ENCODE data around the gene LY86. TPM values are rescaled to one million over a fixed set of nuclear protein-coding genes. Genes with fewer than 3 reads are reported as not detected.

The LY86 gene
- total RNA-seq, 1 experiment from 2014 or later = not detected

DNA sequence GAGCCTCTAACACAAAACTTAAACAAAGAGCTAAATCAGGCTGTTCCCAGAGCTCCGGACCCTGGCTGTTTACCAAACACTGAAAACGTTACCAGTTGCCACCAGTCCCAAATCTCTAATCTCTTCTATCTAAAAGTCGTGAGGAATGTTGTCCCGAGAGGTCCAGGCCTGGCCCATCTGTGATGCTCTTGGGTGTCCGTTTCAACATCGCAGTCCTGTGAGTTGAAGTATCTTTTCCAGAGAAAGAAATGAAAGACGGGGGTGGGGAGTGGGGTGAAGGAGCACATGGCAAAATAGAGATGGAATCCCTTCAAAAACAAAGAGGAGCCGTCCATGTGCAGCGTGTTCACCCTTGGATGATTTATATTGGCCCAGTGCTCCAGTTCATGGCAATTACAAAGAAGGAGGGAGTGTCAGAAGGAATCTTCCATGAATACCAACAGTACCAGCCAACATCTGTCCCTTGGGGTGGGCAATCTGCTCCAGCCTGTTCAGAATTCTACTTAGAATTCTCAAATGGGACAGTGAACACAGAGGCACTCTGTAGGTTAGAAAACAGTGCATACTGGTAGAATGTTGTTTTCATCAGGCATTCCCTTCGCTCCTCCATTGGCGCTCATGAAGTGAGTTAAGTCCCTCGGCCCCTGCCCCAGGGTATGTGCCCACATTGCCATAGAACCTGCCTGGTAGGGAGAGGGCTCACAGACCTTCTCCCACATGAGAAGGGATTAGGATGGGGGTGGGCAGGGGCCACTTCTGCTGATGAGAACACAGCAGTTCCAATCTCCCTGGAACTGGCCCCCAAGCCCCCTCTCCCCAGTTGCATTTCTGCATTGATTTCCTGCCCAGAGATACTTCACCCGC lies 112.1 kb downstream of the LY86 start:
- no peak for DNase-seq (ENCODE audit: low read depth)

DNA sequence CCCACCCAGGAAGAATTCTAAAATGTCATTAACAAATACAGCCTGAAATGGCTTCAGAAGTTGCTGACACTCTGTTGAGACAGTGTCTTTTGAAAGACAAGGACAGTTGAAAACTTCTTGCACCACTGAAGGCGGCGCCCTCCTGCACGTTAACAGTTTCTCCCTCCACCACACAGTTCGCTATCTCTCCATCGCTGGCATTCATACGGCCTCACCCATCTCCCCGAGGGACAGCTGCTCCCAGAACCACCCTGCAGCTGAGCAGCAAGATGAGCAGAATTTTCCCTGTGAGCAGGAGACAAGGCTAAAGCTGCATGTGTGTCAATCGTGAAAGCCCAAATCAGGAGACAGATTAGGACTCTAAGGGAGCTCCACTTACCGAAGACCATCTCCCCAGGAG lies 113.3 kb downstream of the LY86 start:
- no peak for DNase-seq (ENCODE audit: low read depth)

DNA sequence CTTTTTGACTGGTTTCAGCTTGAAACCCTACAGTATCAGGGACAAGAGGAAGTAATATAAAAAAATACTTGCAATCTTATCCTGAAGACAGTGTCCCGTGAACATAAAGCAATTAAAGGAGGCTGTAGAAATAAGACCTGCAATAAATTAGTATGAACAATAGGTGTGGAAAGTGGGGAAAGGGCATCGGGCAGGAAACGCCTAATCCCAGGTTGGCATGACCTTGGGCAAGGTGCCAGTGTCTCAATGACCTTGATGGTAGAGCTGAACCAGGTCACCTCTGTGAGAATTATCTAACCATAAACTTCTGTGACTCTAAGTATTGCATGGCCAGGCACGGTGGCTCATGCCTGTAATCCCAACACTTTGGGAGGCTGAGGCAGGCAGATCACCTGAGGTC lies 115.2 kb downstream of the LY86 start:
- no peak for DNase-seq (ENCODE audit: low read depth)

Data from HT1080 (cell line).